ENCODE data around the gene SETDB2. TPM values are rescaled to one million over a fixed set of nuclear protein-coding genes. Genes with fewer than 3 reads are reported as not detected.

The SETDB2 gene
- total RNA-seq, 4 donors from 2014 or later: 2.8 to 11.6 (median 8.8) TPM

DNA sequence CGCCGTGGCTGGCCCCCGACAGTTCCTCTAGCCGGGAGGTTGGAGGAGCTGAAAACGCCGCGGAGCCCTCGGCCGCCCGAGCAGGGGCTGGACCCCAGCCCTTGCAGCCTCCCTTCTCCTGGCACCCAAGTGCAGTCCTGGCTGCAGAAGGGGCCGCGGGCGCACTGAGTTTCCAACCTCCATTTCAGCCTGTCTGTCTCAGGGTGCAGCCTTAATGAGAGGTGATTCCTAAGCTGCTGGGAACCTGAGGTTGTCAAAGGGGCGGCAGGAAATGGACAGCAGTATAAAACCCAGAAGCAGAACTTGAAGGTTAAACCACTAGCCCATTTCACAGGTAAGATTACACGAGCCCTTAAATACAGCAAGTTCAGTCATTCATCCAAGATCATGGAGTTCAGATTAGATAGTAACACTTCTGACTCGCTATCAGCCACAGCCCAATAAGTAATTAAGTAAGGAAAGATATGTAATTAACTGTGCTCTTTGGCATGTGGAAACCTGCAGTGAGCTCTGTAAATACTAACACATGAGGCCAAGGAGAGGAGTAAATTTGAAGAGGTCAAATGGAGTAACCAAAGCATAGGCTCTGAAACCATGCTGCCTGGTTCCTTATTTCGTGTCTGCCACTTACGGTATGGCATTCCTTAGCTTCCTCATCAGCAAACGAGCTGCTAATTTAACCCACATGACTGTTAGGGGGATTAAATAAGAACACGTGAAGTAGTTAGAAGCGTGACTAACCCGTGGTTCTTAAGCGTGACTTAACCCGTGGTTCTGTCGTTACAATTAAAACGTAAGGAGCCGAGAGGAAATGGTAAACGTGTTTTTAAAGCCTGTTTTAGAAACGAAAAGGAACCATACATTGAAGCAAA lies 686 bp downstream of the SETDB2 start:
- no peaks in the 10 kb centered on the region for H3K27me3 ChIP-seq
- in situ Hi-C loops (cut with MboI; ENCODE audit: low pct_ligation_motif_present in 1 of 4, low pct_unique_long_range_greater_than_20kb in 1 of 4, low sequenced_read_pairs in 3 of 4) (loop anchor here in 2 of 4 donors (10.0 to 25.0 kb wide), 2 partner anchors 132 to 140 kb away; partner anchors contain the start of gene RCBTB1 (in 1 of the 2)), intact Hi-C loops (cut with DNase I; ENCODE audit: low total_unique reads) (no loop called here)
- H3K4me3 ChIP-seq: peak overlapping the region; percentile 71 to 83 (median 75)
- H3K9me3 ChIP-seq: no peaks in the 10 kb centered on the region
- H3K4me1 ChIP-seq: peaks cover 0 to 46% (median 17%) of the 10 kb centered on the region in 4 donors
- H3K27ac ChIP-seq: peak overlapping the region; percentile 96 to 98 (median 96)
- TF ChIP-seq POLR2A (IDR thresholded peaks at IDR 0.05) (peak; percentile 6), POLR2AphosphoS5 (IDR thresholded peaks at IDR 0.05) (peak; percentile 61 to 83 (median 72)), CTCF (IDR thresholded peaks at IDR 0.05) (no peak)
- WGBS, 2 donors (ENCODE audit: low coverage in 1 of 2): 0 to 2% methylated on average over 10 to 16 of the region's 29 CpGs
- DNase-seq: peak; percentile 35
- no peaks in the 10 kb centered on the region for H3K36me3 ChIP-seq

GRCh38 chr13:49446473-49446872 lies 2.4 kb downstream of the SETDB2 start:
- no peak for DNase-seq
- Histone ChIP-seq H3K27me3 (no peaks in the 10 kb centered on the region), H3K4me1 (peaks cover 0 to 55% (median 17%) of the 10 kb centered on the region in 4 donors), H3K27ac (peak overlapping the region in 2 of 4 donors; percentile 96), H3K9me3 (no peaks in the 10 kb centered on the region), H3K4me3 (no peak overlapping the region), H3K36me3 (no peaks in the 10 kb centered on the region)
- in situ Hi-C loops (cut with MboI; ENCODE audit: low pct_ligation_motif_present in 1 of 4, low pct_unique_long_range_greater_than_20kb in 1 of 4, low sequenced_read_pairs in 3 of 4) (loop anchor here in 2 of 4 donors (10.0 to 25.0 kb wide), 2 partner anchors 134 to 138 kb away; partner anchors contain the start of gene RCBTB1 (in 1 of the 2)), intact Hi-C loops (cut with DNase I; ENCODE audit: low total_unique reads) (no loop called here)
- TF ChIP-seq CTCF (IDR thresholded peaks at IDR 0.05) (no peak), POLR2A (IDR thresholded peaks at IDR 0.05) (no peak), EP300 (IDR thresholded peaks at IDR 0.05; ENCODE audit: low read depth) (no peak), POLR2AphosphoS5 (IDR thresholded peaks at IDR 0.05) (no peak)

GRCh38 chr13:49448753-49449152 lies 4.7 kb downstream of the SETDB2 start:
- no peaks in the 10 kb centered on the region for H3K36me3 ChIP-seq
- no peak for DNase-seq
- H3K4me1 ChIP-seq: peaks cover 0 to 47% (median 15%) of the 10 kb centered on the region in 4 donors
- H3K27me3 ChIP-seq: no peaks in the 10 kb centered on the region
- H3K4me3 ChIP-seq: no peak overlapping the region
- 93 to 100% methylated on average over 2 of the region's 2 CpGs for WGBS, 2 donors (ENCODE audit: low coverage in 1 of 2)
- TF ChIP-seq POLR2AphosphoS5 (IDR thresholded peaks at IDR 0.05) (no peak), POLR2A (IDR thresholded peaks at IDR 0.05) (no peak), CTCF (IDR thresholded peaks at IDR 0.05) (no peak), EP300 (IDR thresholded peaks at IDR 0.05; ENCODE audit: low read depth) (no peak)
- intact Hi-C loops (cut with DNase I; ENCODE audit: low total_unique reads): no loop called here
- no peaks in the 10 kb centered on the region for H3K9me3 ChIP-seq
- in situ Hi-C loops (cut with MboI; ENCODE audit: low pct_ligation_motif_present in 1 of 4, low pct_unique_long_range_greater_than_20kb in 1 of 4, low sequenced_read_pairs in 3 of 4): loop anchor here in 2 of 4 donors (10.0 to 25.0 kb wide), 2 partner anchors 136 kb away; partner anchors contain the start of gene RCBTB1 (in 1 of the 2)
- H3K27ac ChIP-seq: no peak overlapping the region

- Histone ChIP-seq H3K4me3 (no peak overlapping the region), H3K4me1 (peaks cover 0 to 58% (median 14%) of the 10 kb centered on the region in 4 donors), H3K27me3 (no peaks in the 10 kb centered on the region), H3K9me3 (no peaks in the 10 kb centered on the region), H3K36me3 (no peaks in the 10 kb centered on the region), H3K27ac (no peak overlapping the region)
- in situ Hi-C loops (cut with MboI; ENCODE audit: low pct_ligation_motif_present in 1 of 4, low pct_unique_long_range_greater_than_20kb in 1 of 4, low sequenced_read_pairs in 3 of 4): no loop called here
- intact Hi-C loops (cut with DNase I; ENCODE audit: low total_unique reads): no loop called here
- DNase-seq: no peak
- whole genome bisulfite sequencing, 2 donors (ENCODE audit: low coverage in 1 of 2): 78 to 80% methylated on average over 3 of the region's 3 CpGs
- TF ChIP-seq EP300 (IDR thresholded peaks at IDR 0.05; ENCODE audit: low read depth) (no peak), POLR2A (IDR thresholded peaks at IDR 0.05) (no peak), POLR2AphosphoS5 (IDR thresholded peaks at IDR 0.05) (no peak), CTCF (IDR thresholded peaks at IDR 0.05) (no peak)
Measured at GRCh38 chr13:49450105-49450819, 6.2 kb downstream of the SETDB2 start.
